NCI-H1436 treated with DMSO at 0.1 percent for 48 hours (cell line): ENCODE results near the gene SIK3.
"Not testable (repeated sequence)": the region's sequence is repeated elsewhere in the genome, so short reads cannot be mapped to it uniquely, and the experiment has no call there.

ENCODE experiments used
- DNase-seq: peaks from one replicate; lab custom pipeline; 2025; lab: John Stamatoyannopoulos, UW

SIK3 gene

DNA sequence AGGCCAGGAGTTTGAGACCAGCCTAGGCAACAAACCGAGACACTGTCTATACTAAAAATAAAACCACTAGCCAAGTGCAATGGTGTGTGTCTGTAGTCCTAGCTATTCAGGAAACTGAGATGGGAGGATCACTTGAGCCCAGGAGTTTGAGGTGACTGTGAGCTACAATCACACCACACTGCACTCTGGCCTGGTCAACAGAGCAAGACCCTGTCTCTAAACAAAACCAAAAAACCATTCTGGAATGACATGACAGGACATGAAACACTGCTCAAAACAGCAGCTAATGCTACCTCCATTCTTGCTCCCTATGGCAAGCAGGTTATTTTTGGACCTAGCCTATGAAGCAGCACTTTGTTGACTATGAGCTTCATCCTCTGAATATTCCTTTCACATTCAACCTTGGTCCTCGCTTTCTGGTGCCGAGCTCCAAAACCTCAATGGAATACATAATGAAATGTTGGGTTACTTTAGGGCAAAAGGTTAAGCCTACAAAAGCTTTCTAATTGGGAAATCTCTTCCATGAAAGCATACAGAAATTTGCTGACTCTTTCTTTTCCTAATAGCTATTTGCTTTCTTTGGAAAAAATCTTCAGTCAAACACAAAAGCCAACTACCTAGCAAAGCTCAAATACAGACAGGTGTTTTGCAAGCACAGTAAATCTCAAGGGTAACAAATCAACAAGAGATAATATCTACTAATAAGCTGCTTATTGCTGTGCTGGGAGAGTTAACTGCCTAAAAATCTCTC, 21.1 kb downstream of the SIK3 start:
- no peak for DNase-seq

DNA sequence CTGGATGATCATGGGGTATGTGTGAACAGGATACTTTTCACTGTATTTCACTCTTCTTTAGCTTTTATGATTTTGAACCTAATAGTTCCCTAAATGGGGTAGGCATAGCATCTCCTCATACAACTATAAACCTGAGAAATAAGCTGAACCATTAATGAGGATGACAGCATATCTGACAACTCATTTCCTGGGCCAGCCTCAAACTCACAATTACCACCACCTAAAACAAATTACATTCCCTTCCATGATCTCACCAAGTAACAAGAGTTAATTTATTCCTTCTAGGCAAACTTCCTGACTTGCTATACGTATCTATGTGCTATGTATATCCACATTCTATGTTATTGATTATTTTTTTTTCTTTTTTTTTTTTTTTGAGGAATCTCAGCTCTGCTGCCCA, 23.0 kb downstream of the SIK3 start:
- no peak for DNase-seq

DNA sequence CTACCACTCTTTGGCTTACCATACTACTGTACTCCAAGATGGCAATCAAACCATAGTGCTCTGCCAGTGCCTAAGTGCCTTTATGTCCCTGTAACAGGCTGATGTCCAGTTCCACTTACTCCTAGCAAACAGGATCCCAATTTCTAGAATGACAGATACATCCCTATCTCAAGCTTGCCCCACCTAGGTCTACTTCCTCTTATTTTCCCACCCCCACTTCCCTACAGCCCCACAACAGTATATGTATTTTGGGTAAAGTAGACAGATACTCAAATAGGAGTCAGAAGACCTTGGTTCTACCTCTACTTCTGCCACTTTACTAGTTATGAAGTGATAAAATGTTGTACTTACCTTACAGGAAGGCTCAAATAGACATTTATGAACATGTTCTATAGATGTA, 24.1 kb downstream of the SIK3 start:
- DNase-seq, result no peak

DNA sequence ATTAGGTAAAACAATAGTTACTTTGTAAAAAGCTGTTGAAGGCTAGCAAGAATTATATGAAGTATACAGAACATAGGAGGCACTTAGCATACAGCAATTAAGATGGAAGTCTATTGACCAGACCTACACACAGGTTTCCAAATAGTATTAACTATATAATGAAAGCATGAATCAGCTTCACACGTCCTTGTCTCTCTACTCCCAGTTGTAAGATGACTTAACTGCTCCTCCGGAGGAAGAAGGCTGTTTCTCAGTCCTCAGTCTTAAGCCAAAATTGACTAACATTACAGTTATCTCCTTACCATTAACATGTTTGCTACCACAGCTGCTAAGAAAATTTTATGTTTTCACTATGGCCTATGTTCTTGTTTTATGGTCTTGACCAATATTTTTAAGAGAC, 24.7 kb downstream of the SIK3 start:
- no peak for DNase-seq

DNA sequence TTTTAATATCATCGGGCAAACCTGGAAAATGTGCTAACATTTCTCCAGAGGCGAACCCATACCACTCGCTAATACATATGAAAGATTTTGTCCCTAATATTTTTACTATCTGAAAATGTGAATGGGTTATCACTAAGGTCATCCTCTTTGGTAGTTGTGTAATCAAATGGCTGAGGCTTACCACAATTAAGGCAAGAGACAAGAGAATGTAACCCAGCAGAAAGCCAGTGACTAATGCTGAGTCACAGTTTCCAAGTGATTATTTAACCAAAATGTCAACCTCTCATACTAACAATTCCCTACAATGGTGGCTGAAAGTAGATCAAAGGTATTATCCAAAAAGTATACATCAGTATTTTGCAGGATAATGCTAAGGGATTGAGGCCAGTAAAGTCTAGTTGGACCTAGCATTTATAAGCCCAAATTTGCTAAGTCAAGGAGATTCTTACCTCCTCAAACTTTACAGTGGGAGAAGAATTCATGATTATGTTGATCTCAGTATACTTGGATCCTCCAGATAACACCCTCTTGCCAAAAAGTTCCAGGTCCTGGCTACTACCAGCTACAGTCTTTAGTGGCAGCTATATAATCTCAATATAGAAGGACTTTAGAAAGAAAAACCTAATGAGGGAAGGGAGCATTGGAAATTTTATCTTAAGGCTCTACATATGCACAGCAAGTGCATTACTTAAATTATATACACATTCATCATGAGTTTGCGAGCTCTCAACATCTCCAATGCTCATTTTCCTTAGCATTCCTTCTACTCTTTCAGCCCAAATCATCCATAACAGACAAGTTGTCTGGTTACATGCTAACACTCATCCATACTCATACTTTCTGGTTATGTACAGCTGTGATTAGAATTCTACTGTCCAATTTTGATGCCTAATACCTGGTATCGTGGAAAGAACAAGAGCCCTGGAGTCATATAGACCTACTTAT, 25.4 kb downstream of the SIK3 start:
- DNase-seq, result no peak

DNA sequence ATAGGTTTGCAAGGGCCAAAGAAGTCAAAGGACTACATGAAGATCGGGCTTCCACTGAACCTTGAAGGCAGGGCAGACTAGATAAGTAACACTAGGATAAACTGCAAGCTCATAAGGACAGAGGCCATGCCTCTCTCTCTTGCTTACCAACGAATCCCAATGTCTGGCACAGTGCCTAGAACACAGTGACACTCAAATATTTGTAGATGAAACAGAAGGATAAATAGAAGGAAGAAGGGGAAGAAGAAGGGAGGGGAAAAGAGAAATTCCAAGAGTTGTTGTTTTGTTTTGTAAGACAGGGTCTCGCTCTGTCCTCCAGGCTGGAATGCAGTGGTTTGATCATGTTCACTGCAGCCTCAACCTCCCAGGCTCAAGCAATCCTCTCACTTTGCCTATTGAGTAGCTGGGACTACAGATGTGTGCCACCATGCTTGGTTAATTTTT, 26.9 kb downstream of the SIK3 start:
- DNase-seq, result no peak

DNA sequence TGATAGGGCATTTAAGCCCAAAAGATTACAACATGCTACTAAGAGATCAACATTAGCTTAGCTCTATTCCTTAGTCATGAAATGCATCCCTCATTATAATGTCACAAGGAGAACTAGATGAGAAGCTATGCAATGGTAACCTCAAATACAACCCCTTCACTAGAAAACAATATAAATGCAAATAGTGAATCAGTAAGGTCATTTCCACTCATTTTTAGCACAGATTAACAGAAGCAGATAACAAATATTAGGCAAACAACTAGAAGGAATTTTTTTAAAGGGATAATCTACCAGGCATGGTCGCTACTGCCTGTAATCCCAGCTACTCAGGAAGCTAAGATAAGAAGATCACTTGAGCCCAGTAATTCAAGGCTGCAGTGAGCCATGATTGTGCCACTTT, 28.2 kb downstream of the SIK3 start:
- no peak for DNase-seq

DNA sequence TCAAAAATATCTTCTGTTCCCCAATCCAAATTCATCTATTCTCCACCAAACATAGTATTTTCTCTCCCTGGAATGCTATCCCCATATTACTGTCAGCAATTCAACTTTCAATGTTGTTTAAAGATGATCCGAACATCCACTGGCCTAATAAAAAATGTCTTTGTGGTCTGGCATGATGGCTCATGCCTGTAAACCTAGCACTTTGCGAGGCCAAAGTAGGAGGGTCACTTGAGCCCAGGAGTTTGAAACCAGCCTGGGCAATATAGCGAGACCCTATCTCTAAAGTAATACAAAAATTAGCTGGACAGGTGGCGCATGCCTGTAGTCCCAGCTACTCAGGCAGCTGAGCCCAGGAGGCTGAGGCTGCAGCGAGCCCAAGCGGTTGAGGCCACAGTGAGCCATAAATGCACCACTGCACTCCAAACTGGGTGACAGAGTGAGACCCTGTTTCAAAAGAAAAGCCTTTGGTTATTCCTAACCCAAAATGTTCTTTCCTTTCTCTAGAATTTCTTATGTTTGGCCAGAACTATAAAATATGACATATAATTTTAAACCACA, 29.8 kb downstream of the SIK3 start:
- no peak for DNase-seq

DNA sequence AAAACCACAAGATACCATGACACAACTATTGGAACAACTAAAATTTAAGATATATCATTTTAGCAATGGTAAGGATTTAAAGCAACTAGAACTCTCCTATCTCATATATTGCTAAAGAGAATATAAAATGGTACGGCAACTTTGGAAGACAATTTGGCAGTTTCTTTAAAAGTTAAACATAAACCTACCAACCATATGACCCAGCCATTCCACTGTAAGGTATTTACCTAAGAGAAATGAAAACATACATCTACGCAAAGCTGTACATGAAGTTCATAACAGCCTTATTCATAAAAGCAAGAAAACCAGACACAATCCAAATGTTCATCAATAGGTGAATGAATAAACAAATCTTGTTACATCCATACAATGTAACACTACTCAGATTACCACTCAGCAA, 31.3 kb downstream of the SIK3 start:
- no peak for DNase-seq

DNA sequence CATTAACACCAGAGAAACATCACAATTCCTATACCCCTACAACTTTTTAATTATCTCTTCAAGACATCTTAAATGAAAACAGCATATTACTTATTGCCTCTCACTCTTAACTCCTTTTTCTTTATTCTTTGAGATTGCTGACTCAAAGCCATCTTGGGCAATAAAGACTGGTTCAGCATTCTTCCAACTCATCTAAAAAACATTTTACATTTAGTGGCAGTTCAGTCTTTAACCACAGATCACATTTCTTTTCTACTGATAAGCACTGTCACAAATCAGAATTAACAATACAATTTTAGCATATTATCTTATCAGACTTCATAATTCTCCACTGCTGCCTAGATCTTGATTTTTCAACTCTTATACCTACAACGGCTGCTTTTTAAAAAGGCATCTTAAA, 34.0 kb downstream of the SIK3 start:
- no peak for DNase-seq

DNA sequence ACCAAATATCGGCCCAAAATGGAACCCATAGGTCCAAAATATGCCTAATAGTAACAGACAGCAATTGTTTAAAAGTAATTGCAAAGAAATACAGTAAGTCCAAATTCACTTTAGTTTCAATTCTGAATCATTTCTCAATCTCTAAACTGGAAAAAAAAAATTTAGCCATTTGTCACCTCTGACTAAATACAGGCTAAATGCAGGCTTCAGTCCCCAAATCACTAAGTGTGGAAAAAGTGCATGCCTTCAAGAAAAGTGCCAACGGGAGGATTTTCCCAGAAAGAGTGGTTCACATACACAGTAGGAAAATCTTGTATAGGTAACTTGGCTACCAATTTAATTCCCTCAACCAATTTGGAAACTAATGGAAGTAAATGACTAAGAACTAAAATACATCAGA, 35.7 kb downstream of the SIK3 start:
- no peak for DNase-seq

DNA sequence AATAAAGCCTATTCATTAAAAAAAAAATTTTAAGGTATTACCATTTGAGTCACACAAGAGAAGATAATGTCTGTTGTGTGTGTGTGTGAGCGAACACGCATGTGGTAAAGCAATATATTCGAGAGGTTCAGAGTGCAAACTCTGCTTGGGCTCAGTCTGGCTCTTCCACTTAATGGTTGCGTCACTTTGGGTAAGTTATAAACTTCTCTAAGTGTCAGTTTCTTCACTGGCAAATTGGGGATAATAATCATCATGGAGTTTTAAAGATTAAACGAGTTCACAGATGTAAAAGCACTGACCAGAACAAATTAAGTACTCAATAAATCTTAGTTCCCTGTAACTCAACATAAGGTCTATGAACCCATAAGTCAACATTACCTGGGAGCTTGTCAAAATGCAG, 37.0 kb downstream of the SIK3 start:
- DNase-seq, result no peak

DNA sequence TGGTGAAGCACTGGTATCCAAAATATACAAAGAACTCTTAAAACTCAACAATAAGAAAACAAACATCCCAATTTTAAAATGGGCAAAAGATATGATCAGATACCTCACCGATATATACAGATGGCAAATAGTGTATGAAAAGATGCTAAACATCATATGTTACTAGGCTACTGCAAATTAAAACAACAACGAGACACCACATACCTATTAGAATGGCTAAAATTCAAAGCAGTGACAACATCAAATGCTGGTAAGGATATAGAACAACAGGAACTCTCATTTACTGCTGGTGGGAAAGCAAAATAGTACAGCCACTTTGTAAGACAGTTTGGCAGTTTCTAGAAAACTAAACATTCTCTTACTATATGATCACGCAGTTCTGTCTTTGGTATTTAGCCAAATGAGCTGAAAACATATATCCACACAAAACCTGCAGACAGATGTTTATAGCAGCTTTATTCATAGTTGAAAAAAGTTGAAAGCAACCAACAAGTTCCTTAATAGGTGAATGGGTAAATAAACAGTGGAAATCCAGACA, 38.5 kb downstream of the SIK3 start:
- DNase-seq, result no peak

DNA sequence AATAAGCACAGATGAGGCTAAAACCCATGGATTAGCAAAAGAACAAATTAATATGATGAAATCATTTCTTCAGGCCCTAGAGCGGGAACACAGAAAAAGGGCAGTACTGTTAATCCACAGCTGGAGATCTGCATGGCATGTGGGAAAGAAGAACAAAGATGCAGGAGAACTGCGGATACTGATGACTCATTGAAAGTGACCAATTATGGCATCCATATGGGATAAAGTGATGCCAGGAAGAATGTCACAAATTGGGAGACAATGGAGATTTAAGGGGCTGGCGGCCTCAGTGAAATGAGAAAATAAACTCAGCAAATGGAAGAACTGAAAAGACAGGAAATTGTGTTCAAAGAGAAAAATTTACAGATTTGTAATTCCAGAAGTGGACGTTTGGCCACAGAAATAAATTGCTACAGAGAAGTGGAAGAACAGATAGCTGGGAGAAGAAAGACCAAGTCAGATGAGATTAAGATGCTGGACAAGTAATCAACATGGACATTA, 39.4 kb downstream of the SIK3 start:
- DNase-seq, result no peak

DNA sequence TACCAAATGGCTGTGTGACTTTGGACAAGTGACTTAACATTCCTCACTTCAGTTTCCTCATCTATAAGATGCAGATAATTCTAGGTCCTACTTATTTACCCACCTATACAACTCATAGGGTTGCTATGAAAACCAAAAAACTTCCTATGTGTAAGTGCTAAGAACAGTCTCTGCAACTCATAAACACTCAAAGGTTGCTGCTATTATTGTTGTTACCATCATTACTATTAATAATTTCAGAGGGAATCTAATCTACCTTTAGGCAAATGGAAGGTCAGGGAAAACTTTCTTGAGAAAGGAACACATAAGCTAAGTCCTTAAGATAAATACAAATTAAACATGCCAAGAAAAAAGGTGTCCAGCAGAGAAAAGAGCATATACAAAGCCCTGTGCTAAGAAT, 40.5 kb downstream of the SIK3 start:
- DNase-seq, result no peak

DNA sequence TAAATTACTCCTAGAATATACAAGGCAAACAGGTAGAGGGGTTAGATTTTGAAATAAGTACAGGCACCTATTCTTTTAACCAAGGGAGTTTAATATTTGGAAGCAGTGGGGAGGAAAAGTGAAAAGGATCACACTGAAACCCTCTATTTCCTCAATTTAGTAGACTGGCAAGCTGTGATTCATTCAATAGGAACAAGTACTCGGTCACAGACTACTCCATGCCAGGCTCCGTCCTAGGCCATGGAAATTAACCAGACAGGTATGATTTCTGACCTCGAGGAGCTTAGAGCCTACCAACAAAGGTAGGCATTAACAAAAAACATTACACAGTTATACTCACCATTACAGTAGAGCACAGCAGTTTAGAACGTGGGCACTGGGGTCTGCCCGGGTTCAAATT, 40.9 kb downstream of the SIK3 start:
- no peak for DNase-seq

DNA sequence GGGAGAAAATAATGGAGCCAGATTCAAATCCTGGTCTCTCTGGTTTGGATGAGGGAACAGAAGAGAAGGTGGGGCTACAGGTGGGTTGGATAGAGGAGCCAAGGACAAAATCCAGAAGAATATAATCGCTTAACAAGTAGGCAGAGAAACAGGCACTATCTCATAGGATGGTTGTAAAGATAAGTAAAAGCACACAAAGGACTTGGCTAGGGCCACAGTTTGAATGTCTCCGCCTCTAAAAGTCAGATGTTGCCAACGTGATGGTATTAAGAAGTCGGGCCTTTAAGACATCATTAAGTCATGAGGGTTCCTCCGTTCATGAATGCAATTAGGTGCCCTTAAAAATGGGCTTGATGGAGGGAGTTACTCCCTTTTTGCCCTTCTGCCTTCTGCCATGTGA, 42.8 kb downstream of the SIK3 start:
- no peak for DNase-seq

DNA sequence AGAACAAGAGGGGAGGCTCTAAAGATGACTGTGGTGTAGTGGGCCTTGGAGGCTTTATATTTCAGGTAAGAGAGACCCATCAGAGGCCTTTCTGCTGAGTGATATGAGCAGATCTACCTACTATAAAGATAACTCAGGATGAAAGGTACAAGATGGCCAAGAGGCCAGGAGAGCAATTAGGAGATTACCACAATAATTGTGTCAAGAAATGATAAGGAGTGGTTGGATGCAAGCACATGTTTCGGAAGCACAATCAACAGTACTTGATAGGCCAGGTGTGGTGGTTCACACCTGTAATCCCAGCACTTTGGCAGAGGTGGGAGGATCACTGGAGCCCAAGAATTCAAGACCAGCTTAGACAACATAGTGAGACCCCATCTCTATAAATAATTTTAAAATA, 43.8 kb downstream of the SIK3 start:
- DNase-seq, result no peak

DNA sequence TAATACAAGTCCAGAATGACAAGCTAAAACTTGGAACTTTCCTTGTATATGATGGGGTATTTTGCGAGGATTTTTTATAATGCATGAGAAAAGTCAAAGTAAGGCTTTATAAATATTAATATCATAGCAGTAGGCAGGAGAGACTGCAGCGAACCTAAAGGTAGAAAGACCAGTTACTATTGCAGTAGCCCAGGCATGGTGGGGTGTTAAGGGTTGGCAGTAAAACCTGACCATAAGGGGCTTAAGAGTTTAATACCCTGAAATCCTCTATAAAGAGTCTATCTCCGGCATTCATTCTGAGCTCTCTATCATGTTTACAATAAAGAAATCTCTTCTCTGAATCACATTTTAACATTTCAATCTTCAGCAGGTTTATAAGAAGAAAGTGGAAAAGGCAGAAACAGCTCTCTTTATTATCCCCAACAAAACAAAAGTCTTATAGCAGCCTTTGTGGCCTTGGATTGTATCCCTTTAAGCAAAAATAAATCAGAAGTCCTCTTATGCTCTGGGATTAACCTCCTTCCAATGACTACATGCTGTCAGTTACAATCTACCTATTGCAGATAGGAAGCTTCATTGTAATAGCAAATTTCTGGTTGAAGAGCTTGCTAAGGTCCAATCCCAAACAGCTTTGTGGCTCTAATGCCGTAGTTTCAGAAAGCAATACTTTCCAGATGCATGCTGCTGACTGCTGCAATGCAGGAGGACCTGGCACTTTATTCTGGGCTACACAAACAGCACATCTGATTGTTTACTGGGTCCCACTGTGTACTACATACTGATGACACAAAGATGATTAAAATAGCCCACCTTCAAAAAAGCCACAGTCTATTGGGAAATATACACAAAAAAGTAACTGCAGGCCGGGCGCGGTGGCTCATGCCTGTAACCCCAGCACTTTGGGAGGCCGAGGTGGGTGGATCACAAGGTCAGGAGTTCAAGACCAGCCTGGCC, 45.8 kb downstream of the SIK3 start:
- DNase-seq, result no peak

DNA sequence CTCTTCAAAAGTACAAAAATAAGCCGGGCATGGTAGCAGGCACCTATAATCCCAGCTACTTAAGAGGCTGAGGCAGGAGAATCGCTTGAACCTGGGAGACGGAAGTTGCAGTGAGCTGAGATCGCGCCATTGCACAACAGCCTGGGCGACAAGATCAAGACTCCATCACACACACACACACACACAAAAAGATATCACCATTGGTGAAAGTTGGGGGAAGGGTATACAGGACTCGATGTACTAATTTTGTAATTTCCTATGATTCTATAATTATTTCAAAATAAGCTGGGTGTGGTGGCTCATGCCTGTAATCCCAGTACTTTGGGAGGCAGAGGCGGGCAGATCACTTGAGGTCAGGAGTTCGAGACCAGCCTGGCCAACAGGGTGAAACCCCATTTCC, 48.1 kb downstream of the SIK3 start:
- not testable (repeated sequence) for DNase-seq

DNA sequence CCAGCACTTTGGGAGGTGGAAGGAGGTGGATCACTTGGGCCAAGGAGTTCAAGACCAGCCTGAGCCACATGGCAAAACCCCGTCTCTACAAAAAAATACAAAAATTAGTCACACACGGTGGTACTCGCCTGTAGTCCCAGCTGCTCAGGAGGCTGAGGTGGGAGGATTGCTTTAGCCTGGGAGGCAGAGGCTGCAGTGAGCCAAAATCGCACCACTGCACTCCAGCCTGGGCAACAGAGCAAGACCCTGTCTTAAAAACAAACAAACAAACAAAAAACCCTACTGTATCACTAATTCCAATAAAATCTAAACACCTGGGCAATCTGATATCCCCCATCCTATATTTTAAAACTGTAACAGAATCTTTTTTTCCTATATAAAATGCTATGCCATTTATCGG, 51.6 kb downstream of the SIK3 start:
- not testable (repeated sequence) for DNase-seq
